GM13976 (cell line): Measurements from ENCODE around the gene KRT13.

Experiments
- DNase-seq: peaks from one replicate; pipeline ENCODE4 v3.0.0; 2012; ENCODE audit warnings: low spot score
- in situ Hi-C: fragments of 300-500 bp; cut with MboI; formaldehyde crosslinking; loops from one replicate; pipeline ENCODE4 v1.12.0; 2022; ENCODE audit warnings: low sequenced_read_pairs, mixed read lengths, inconsistent platforms; ENCODE audit not compliant: unreplicated experiment
- TF ChIP-seq, protein P1 (sequence below): IDR thresholded peaks from 2 replicates; pipeline ENCODE4 v1.5.1; 2012; ENCODE audit warnings: borderline replicate concordance, mild to moderate bottlenecking; ENCODE audit not compliant: insufficient read depth; ENCODE audit errors: extremely low read depth, missing control alignments, control extremely low read depth

KRT13 gene

DNA sequence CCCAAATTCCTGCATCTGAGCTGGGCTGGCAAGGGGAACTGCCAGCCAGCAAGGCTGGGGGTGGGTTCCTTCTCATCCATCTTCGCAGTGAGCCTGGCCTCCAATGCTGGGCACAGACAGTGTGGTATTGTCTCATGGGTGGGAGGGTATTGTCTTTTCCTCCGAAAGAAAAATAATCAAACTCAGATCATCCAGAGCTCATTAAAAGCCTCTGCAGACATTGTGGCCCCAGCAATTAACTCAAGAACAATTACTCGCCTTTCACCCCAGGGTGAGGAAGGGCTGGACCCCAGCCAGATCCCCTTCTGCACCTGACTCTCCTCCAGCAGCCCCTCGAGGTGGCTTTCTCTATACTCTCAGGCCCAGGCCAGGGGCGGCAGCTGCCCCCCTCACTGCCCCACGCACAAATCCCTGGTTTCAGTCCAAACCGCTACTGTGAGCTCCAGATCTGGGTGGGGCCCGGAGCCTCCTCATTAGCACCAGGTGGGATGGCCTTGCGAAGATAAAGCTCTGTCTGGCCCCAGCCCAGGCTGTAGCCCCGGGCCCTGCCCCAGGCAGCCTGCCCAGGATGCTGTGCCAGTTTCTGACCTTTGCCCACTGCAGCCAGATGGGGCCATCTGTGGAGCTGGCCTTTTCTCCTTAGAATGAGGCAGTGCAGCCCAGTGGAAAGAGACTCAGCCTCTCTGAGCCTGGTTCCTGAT, 15.6 kb upstream of the KRT13 start:
- TF ChIP-seq, protein P1, sequence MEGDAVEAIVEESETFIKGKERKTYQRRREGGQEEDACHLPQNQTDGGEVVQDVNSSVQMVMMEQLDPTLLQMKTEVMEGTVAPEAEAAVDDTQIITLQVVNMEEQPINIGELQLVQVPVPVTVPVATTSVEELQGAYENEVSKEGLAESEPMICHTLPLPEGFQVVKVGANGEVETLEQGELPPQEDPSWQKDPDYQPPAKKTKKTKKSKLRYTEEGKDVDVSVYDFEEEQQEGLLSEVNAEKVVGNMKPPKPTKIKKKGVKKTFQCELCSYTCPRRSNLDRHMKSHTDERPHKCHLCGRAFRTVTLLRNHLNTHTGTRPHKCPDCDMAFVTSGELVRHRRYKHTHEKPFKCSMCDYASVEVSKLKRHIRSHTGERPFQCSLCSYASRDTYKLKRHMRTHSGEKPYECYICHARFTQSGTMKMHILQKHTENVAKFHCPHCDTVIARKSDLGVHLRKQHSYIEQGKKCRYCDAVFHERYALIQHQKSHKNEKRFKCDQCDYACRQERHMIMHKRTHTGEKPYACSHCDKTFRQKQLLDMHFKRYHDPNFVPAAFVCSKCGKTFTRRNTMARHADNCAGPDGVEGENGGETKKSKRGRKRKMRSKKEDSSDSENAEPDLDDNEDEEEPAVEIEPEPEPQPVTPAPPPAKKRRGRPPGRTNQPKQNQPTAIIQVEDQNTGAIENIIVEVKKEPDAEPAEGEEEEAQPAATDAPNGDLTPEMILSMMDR = no peak
- no peak for DNase-seq
- in situ Hi-C loops = no loop called here

DNA sequence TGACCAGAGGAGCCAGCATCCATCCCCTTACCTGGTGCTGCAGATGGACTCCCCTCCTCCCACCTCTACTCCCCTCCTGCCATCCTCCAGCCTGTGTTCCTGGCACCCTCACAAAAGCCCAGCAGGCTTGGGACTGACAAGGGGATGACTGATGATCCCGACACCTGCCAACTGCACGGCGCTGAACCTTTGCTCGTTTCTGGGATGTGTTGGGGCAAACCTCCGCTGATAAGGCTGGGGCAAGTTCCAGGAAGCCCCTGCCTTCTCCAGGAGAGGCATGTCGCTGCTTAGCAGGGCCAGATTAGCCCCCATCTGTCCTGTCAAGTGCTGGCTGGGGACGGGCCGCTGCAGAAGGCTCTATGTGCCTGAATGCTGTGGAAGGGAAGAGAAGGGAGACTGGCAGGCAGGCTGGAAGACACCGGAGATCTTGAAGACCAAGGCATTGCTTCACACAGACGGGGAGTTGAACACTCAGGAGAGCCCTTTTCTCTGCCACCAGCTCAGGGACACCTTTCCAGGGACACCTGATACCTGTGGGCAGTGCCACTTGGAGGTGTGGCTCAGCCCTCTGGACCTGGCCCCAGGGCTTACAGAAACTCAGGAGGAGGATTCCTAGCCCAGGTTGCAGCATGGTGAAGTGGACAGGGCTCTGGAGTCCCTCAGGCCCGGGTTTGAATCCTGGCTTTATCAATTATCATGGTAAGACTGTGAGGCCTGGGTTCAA, 14.3 kb upstream of the KRT13 start:
- TF ChIP-seq, protein P1 = no peak
- no peak for DNase-seq
- in situ Hi-C loops = no loop called here

DNA sequence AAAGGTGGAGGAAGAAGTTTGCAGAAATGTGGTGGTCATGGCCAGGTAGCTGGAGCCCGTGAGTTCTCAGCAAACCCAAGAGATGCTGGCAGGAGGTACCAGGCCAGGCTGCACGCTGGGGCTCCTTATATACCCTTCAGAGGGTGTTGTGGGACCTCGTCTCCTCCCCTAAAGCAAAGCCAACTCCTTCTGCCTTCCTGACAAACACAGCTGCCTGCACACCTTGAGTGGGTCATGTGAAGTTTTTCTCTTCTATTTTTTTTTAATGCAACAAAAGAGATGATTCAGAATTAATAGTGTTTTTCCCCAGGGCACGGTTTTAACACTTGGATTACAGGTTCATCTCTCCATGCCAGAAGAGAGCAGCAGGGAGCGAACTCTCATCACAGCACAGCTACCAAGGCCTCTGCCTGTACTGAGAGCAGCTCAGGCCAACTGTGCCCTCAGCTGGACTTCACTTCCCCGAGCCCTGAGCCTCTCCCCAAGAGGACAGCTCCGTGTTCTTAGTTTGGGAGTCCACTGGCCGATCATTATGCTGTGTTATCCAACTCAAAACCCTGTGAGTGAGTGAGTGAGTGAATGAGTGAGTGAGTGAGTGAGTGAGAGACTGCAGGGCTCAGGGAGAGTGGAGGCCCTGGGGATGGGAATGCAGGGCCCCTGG, 13.5 kb upstream of the KRT13 start, which contains the start of gene KRT15:
Gene KRT15, minus strand, starts transcription at position 102 of the 661 bp plus-strand sequence. Its CDS starts 63 bp downstream, at position 39.
- in situ Hi-C loops = no loop called here
- no peak for DNase-seq
- TF ChIP-seq, protein P1 = no peak

DNA sequence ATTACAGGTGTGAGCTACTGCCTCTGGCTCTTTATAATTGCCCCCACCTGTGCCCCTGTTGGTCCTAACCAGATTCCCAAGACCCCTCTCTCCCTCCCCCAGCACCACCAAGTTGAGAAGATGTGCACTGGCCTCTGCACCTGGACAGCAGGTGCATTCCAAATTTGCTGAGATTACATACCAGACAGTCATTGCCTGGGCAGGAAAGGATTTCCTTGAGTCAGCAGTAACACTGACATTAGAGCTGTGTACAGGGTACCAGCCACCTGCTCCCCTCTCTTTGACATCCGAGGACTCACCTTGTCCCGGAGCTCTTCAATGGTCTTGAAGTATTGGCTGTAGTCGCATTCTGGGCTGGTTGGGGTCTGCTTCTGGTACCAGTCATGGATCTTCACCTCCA, 12.6 kb upstream of the KRT13 start:
- DNase-seq = no peak
- TF ChIP-seq, protein P1 = no peak
- in situ Hi-C loops = no loop called here

DNA sequence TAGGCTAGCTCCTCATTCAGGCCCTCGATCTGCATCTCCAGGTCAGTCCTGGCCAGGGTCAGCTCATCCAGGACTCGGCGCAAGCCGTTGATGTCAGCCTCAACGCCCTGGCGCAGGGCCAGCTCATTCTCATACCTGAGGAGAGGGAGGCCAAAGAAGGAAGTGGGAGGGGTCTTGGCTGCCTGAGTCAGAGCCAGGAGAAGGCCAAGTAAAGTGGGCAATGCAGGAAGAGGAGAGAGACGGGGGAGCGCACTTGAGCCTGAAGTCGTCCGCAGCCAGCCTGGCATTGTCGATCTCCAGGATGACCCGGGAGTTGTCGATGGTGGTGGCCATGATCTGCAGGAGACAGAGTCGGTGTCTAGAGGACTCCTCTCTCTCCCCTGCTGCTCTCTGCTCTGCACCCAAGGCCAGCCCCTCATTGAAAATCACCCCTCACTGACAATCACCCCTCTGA, 11.4 kb upstream of the KRT13 start:
- DNase-seq = no peak
- in situ Hi-C loops = no loop called here
- TF ChIP-seq, protein P1 = no peak

DNA sequence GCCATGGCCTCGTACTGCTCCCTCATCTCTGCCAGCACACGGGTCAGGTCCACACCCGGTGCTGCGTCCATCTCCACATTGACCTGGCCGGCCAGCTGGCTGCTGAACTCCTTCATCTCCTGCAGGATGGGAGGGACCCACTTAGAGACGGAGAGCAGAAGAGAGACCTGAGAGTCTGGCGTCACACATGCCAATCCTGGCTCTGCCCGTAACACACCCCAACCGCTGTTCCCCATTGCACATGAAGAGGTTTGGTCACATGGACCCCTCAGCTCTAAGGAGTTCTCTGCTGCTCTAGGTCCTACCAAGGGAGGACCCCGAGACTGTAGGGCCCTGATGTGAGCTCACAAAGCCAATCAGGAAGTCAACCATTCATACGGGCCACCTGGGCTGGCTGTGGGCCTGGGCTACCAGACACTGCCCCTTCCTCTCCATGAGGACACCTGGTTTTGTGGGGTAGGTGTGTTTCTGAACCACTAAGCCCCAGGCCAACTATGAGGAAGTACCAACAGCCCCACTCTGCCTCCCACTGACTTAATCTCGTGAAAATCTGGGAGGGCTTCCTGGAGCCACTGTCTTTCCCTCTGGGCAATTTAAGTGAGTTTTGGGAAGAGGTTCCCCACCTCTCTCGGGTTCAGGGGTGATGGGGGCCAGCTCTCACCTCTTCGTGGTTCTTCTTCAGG, 10.9 kb upstream of the KRT13 start:
- in situ Hi-C loops = no loop called here
- TF ChIP-seq, protein P1 = no peak
- no peak for DNase-seq
